GM18508 (cell line): Measurements from ENCODE around the gene FPR1.
"Not testable (repeated sequence)": the region's sequence is repeated elsewhere in the genome, so short reads cannot be mapped to it uniquely, and the experiment has no call there.

ENCODE experiments used
- ATAC-seq: cut with Tn5 transposase; IDR thresholded peaks from one replicate; pipeline ENCODE4 v1.9.1; 2021; ENCODE audit warnings: moderate number of reproducible peaks; ENCODE audit not compliant: insufficient read depth, unreplicated experiment

FPR1 gene

GRCh38 chr19:51779703-51780102 is 28.0 kb upstream of the FPR1 start:
- ATAC-seq: no peak

GRCh38 chr19:51779181-51779580 is 27.5 kb upstream of the FPR1 start:
- ATAC-seq: no peak

GRCh38 chr19:51777570-51778462 is 26.1 kb upstream of the FPR1 start:
- ATAC-seq: no peak

GRCh38 chr19:51776561-51776960 is 24.9 kb upstream of the FPR1 start:
- not testable (repeated sequence) for ATAC-seq

GRCh38 chr19:51772977-51773376 is 21.3 kb upstream of the FPR1 start:
- ATAC-seq: no peak

GRCh38 chr19:51771376-51772130 is 19.9 kb upstream of the FPR1 start:
- no peak for ATAC-seq

GRCh38 chr19:51766461-51766860 is 14.8 kb upstream of the FPR1 start:
- no peak for ATAC-seq

- no peak for ATAC-seq
Observed at GRCh38 chr19:51765086-51765485, 13.4 kb upstream of the FPR1 start.

- no peak for ATAC-seq
Observed at GRCh38 chr19:51761696-51762095, 10.0 kb upstream of the FPR1 start.

GRCh38 chr19:51760697-51761356 is 9.1 kb upstream of the FPR1 start, which contains the start of gene FPR2:
TSS of gene FPR2 (plus strand) at chr19:51761180. CDS start at chr19:51768659, 7,479 bp downstream.
- ATAC-seq: no peak

GRCh38 chr19:51755571-51755970 is 3.9 kb upstream of the FPR1 start:
- ATAC-seq: no peak

GRCh38 chr19:51754770-51755169 is 3.1 kb upstream of the FPR1 start:
- ATAC-seq: no peak

GRCh38 chr19:51754109-51754508 is 2.4 kb upstream of the FPR1 start:
- no peak for ATAC-seq

GRCh38 chr19:51750400-51751094 is 1.1 kb downstream of the FPR1 start:
- no peak for ATAC-seq

- ATAC-seq: no peak
Observed at GRCh38 chr19:51749979-51750378, 1.7 kb downstream of the FPR1 start.

GRCh38 chr19:51746731-51747130 is 4.9 kb downstream of the FPR1 start:
- no peak for ATAC-seq

GRCh38 chr19:51743405-51743804 is 8.3 kb downstream of the FPR1 start:
- no peak for ATAC-seq

GRCh38 chr19:51742789-51743188 is 8.9 kb downstream of the FPR1 start:
- no peak for ATAC-seq

- ATAC-seq: no peak
Observed at GRCh38 chr19:51740356-51740755, 11.3 kb downstream of the FPR1 start.

GRCh38 chr19:51739466-51740213 is 12.0 kb downstream of the FPR1 start:
- no peak for ATAC-seq
